Trophoblast cell (in vitro differentiated cells and primary cell): Measurements from ENCODE around the gene BMP8A.

ENCODE experiments used
- DNase-seq, 2 donors: peaks; one replicate each; pipeline ENCODE4 v3.0.0-alpha.2; 2016
- H2AFZ ChIP-seq: 2 replicates; pipeline ENCODE4 v1.6.1; 2013; ENCODE audit warnings: low read length, moderate library complexity, mild to moderate bottlenecking; ENCODE audit not compliant: insufficient read depth, poor library complexity
- H2AK5ac ChIP-seq: 2 replicates; pipeline ENCODE4 v1.6.1; 2013; ENCODE audit warnings: mild to moderate bottlenecking, low read length
- H2BK120ac ChIP-seq: 2 replicates; pipeline ENCODE4 v1.6.1; 2013; ENCODE audit warnings: low read length, mild to moderate bottlenecking, moderate library complexity; ENCODE audit not compliant: insufficient read depth, poor library complexity
- H2BK12ac ChIP-seq: 2 replicates; pipeline ENCODE4 v1.6.1; 2013; ENCODE audit warnings: mild to moderate bottlenecking, low read length, moderate library complexity
- H2BK5ac ChIP-seq: 2 replicates; pipeline ENCODE4 v1.6.1; 2013; ENCODE audit warnings: low read length, low read depth, moderate library complexity, mild to moderate bottlenecking; ENCODE audit not compliant: poor library complexity
- H3K14ac ChIP-seq: 2 replicates; pipeline ENCODE4 v1.6.1; 2013; ENCODE audit warnings: mild to moderate bottlenecking, low read length
- H3K18ac ChIP-seq: 2 replicates; pipeline ENCODE4 v1.6.1; 2013; ENCODE audit warnings: mild to moderate bottlenecking, low read length
- H3K23ac ChIP-seq: 2 replicates; pipeline ENCODE4 v1.6.1; 2013; ENCODE audit warnings: low read length
- H3K27ac ChIP-seq: 2 replicates; pipeline ENCODE4 v1.5.1; 2013; ENCODE audit warnings: low read depth, mild to moderate bottlenecking, inconsistent platforms, low read length, moderate library complexity
- H3K27me3 ChIP-seq: 2 replicates; pipeline ENCODE4 v1.6.1; 2013; ENCODE audit warnings: inconsistent platforms, mild to moderate bottlenecking, low read length, moderate library complexity; ENCODE audit not compliant: insufficient read depth
- H3K36me3 ChIP-seq, 2 experiments: 1 replicate in 1 of 2; 2 replicates in 1 of 2; pipeline ENCODE4 v1.6.1; 2013; ENCODE audit warnings: low read length in 2 of 2, mild to moderate bottlenecking in 2 of 2, moderate library complexity in 1 of 2; ENCODE audit not compliant: insufficient read depth in 2 of 2, control insufficient read depth in 1 of 2
- H3K4ac ChIP-seq: 2 replicates; pipeline ENCODE4 v1.6.1; 2013; ENCODE audit warnings: low read depth, mild to moderate bottlenecking, low read length, moderate library complexity
- H3K4me1 ChIP-seq, 2 experiments: 1 replicate in 1 of 2; 2 replicates in 1 of 2; pipeline ENCODE4 v1.6.1; 2013; ENCODE audit warnings: low read length in 2 of 2, mild to moderate bottlenecking in 2 of 2, moderate library complexity in 1 of 2; ENCODE audit not compliant: insufficient read depth in 2 of 2, control insufficient read depth in 1 of 2
- H3K4me2 ChIP-seq: 2 replicates; pipeline ENCODE4 v1.6.1; 2013; ENCODE audit warnings: inconsistent platforms, mild to moderate bottlenecking, low read length, moderate library complexity
- H3K4me3 ChIP-seq: 2 replicates; pipeline ENCODE4 v1.5.1; 2013; ENCODE audit warnings: mild to moderate bottlenecking, low read depth, low read length, inconsistent platforms
- H3K79me1 ChIP-seq: one replicate; pipeline ENCODE4 v1.6.1; 2013; ENCODE audit warnings: low read length
- H3K79me2 ChIP-seq: 2 replicates; pipeline ENCODE4 v1.6.1; 2013; ENCODE audit warnings: low read length, mild to moderate bottlenecking; ENCODE audit not compliant: control insufficient read depth, insufficient read depth, poor library complexity
- H3K9ac ChIP-seq: 2 replicates; pipeline ENCODE4 v1.6.1; 2013; ENCODE audit warnings: mild to moderate bottlenecking, low read length
- H3K9me3 ChIP-seq: 2 replicates; pipeline ENCODE4 v1.6.1; 2013; ENCODE audit warnings: low read depth, mild to moderate bottlenecking, control low read depth, inconsistent platforms, low read length; ENCODE audit not compliant: insufficient read depth
- H4K12ac ChIP-seq: 2 replicates; pipeline ENCODE4 v1.6.1; 2013; ENCODE audit warnings: low read depth, mild to moderate bottlenecking, low read length, moderate library complexity
- H4K8ac ChIP-seq: 2 replicates; pipeline ENCODE4 v1.6.1; 2013; ENCODE audit warnings: low read depth, mild to moderate bottlenecking, low read length, moderate library complexity
- H4K91ac ChIP-seq: one replicate; pipeline ENCODE4 v1.6.1; 2013; ENCODE audit warnings: low read depth, mild to moderate bottlenecking, low read length, moderate library complexity
- WGBS: extraction: QIAGEN DNeasy Blood & Tissue Kit; methylation state at CpG from one replicate; pipeline ENCODE4 v1.1.7; 2013; ENCODE audit warnings: missing lambda C conversion rate; ENCODE audit not compliant: insufficient read length, insufficient coverage; ENCODE audit errors: extremely low coverage; 5-methylcytosine and 5-hydroxymethylcytosine counted together

The BMP8A gene

GRCh38 chr1:39545531-39545930 lies 54.1 kb downstream of the BMP8A start:
- H3K4me2 ChIP-seq = no peak overlapping the region
- no peaks in the 10 kb centered on the region for H3K4me1 ChIP-seq
- H2AK5ac ChIP-seq = no peak overlapping the region
- no peak overlapping the region for H3K9ac ChIP-seq
- H4K8ac ChIP-seq = no peak overlapping the region
- no peaks in the 10 kb centered on the region for H3K79me2 ChIP-seq
- no peak overlapping the region for H3K27ac ChIP-seq
- H3K18ac ChIP-seq = no peak overlapping the region
- H2BK12ac ChIP-seq = no peak overlapping the region
- no peak overlapping the region for H2BK5ac ChIP-seq
- no peak overlapping the region for H4K12ac ChIP-seq
- WGBS = no CpG with 5 or more reads among the region's 9 CpGs
- no peak for DNase-seq
- H2BK120ac ChIP-seq = no peak overlapping the region
- no peak overlapping the region for H2AFZ ChIP-seq
- H3K27me3 ChIP-seq = no peaks in the 10 kb centered on the region
- no peak overlapping the region for H3K23ac ChIP-seq
- no peak overlapping the region for H3K4ac ChIP-seq
- H3K36me3 ChIP-seq = peaks cover 10 to 24% of the 10 kb centered on the region in 2 experiments
- no peak overlapping the region for H4K91ac ChIP-seq
- H3K4me3 ChIP-seq = no peak overlapping the region
- no peaks in the 10 kb centered on the region for H3K79me1 ChIP-seq
- H3K14ac ChIP-seq = no peak overlapping the region
- H3K9me3 ChIP-seq = no peaks in the 10 kb centered on the region

DNA sequence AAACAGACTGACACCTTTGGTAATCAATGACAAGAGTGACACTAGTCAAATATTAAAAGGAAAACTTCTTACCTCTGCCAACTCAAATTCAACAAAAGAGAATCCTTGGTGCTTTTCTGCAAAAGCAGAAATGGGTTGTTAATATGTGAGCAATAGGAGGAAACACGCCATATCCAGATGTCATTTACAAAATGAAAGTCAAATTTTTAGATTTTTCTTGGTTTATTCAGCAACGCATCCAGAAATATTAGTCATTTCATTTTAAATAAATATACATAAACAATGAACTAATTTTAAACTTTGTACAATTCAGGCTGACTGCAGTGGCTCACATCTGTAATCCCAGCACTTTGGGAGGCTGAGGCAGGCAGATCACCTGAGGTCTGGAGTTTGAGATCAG lies 62.8 kb downstream of the BMP8A start:
- Histone ChIP-seq H3K36me3 (peaks cover 5 to 6% of the 10 kb centered on the region in 2 experiments), H4K8ac (no peak overlapping the region), H2BK120ac (no peak overlapping the region), H3K79me1 (peaks cover 2% of the 10 kb centered on the region), H4K12ac (no peak overlapping the region), H3K79me2 (no peaks in the 10 kb centered on the region), H3K4ac (no peak overlapping the region), H3K4me3 (no peak overlapping the region), H2AFZ (no peak overlapping the region), H3K23ac (no peak overlapping the region), H2BK5ac (no peak overlapping the region), H3K9ac (no peak overlapping the region), H3K14ac (no peak overlapping the region), H2AK5ac (no peak overlapping the region), H3K9me3 (no peaks in the 10 kb centered on the region), H3K4me2 (no peak overlapping the region), H3K27ac (no peak overlapping the region), H3K27me3 (no peaks in the 10 kb centered on the region), H3K18ac (no peak overlapping the region), H3K4me1 (no peaks in the 10 kb centered on the region), H4K91ac (no peak overlapping the region), H2BK12ac (no peak overlapping the region)
- no CpG with 5 or more reads among the region's 2 CpGs for WGBS
- DNase-seq = no peak

DNA sequence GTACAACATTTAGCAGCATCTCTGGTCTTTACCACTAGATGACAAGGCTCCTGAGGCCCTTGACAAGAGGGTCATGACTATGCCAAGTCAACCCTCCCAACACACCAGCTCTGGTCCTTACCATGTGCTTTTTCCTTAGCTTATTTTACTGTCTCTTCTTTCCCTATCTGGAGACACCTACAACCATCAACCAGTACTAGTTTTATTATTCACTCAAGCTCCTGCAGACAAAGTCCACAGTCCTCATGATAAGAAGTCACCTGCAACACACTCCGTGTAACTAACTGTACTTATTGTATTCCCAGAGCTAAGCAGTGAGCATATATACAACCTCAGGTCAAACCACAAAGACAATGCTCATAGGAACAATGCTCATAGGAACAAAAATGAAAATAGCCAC lies 69.8 kb downstream of the BMP8A start:
- H3K23ac ChIP-seq = no peak overlapping the region
- no peak for DNase-seq
- no peak overlapping the region for H3K4ac ChIP-seq
- no peak overlapping the region for H3K27ac ChIP-seq
- H3K79me2 ChIP-seq = no peaks in the 10 kb centered on the region
- H3K9ac ChIP-seq = no peak overlapping the region
- H4K8ac ChIP-seq = no peak overlapping the region
- H2BK12ac ChIP-seq = no peak overlapping the region
- H2AFZ ChIP-seq = no peak overlapping the region
- no peak overlapping the region for H2BK120ac ChIP-seq
- no peak overlapping the region for H3K4me3 ChIP-seq
- no peaks in the 10 kb centered on the region for H3K27me3 ChIP-seq
- no peak overlapping the region for H2AK5ac ChIP-seq
- H3K9me3 ChIP-seq = peaks cover 2% of the 10 kb centered on the region
- H3K4me2 ChIP-seq = no peak overlapping the region
- no peak overlapping the region for H4K12ac ChIP-seq
- H2BK5ac ChIP-seq = no peak overlapping the region
- H3K18ac ChIP-seq = no peak overlapping the region
- peaks cover 45 to 58% of the 10 kb centered on the region in 2 experiments for H3K36me3 ChIP-seq
- no peaks in the 10 kb centered on the region for H3K4me1 ChIP-seq
- peaks cover 3% of the 10 kb centered on the region for H3K79me1 ChIP-seq
- no peak overlapping the region for H3K14ac ChIP-seq
- H4K91ac ChIP-seq = no peak overlapping the region
- WGBS = no CpG with 5 or more reads among the region's 1 CpG

DNA sequence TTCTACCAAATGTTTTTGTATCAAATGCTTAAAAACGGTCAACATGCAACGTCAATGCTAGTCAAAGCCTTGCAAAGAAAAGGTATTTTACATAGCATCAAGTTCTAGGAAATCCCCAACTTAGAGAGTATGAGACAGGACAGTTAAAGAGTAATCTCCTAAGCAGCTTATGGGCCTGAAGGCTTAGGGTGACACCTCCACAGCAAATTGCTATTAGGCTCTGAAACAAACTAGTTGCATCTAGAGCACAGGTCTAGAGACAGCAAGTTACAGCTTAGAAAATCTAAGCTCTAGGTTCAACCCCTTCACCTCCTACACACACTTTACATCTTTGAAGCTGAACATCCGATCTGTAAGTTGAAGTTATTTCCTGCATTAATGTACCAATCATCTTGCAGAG lies 71.5 kb downstream of the BMP8A start:
- Histone ChIP-seq H2BK120ac (no peak overlapping the region), H3K36me3 (peaks cover 52 to 68% of the 10 kb centered on the region in 2 experiments)

More for the DNA sequence above, 71.5 kb downstream of the BMP8A start:
- Histone ChIP-seq H2AK5ac (no peak overlapping the region), H4K12ac (no peak overlapping the region), H3K9me3 (peaks cover 2% of the 10 kb centered on the region), H3K18ac (no peak overlapping the region), H3K4me3 (no peak overlapping the region), H4K91ac (no peak overlapping the region), H3K4me2 (no peak overlapping the region), H3K79me1 (peaks cover 3% of the 10 kb centered on the region), H3K14ac (no peak overlapping the region), H4K8ac (no peak overlapping the region), H3K9ac (no peak overlapping the region), H2BK12ac (no peak overlapping the region), H3K27ac (no peak overlapping the region), H3K27me3 (no peaks in the 10 kb centered on the region), H3K4ac (no peak overlapping the region), H3K4me1 (no peaks in the 10 kb centered on the region), H3K79me2 (no peaks in the 10 kb centered on the region), H3K23ac (no peak overlapping the region), H2AFZ (no peak overlapping the region), H2BK5ac (no peak overlapping the region)
- WGBS = 100% methylated on average over 1 of the region's 3 CpGs
- no peak for DNase-seq
